GM12874 (cell line): ENCODE data around the gene TTC28.

Source experiments
- TF ChIP-seq, protein P1 (sequence below): IDR thresholded peaks from 2 replicates; pipeline ENCODE4 v1.5.1; 2011; ENCODE audit warnings: low read depth, mild to moderate bottlenecking, control low read depth, low read length, moderate library complexity; ENCODE audit not compliant: insufficient read depth

The TTC28 gene

DNA sequence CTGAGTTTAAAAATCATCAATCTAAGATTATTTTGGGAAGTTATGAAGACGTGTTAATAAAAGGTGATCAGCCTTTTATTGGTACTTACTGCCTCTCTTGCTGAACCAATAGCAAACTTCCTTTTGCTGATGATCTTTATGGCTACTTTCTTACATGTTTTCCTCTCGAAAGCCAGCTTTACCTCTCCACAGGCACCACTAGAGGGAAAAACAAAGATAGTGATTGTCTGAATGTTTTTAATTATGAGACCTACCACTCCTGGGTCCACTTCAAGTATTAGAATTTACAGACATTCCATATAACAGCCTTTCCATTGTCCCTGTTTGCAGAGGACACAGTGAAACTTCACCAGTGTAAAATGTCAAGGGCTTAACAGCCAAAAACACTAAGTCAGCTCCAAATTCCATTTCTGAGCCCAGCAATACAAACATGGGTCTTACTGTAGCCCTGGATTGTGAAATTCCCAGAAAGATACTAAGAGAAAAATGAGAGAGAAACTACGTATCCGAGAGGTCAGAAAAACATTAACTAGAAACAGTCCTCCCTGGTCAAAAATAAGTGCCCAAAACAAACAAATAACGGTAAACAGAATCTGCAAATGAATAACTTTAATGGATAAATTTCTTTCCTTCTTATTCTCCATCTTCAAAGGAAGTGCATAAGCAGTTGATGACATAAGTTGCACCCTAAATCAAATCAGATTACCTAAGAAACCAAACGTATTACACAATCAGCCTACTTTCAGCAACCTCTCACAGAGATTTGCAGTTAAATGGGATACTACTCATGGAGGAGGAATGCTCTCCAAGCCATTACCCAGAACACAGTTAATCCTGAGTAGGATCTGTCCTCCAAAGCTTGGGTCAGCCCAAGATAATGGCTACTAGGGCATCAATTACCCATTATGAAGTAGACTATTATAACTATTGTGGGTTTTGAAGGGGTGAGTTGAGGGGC is 32.5 kb upstream of the TTC28 start:
- TF ChIP-seq, protein P1, sequence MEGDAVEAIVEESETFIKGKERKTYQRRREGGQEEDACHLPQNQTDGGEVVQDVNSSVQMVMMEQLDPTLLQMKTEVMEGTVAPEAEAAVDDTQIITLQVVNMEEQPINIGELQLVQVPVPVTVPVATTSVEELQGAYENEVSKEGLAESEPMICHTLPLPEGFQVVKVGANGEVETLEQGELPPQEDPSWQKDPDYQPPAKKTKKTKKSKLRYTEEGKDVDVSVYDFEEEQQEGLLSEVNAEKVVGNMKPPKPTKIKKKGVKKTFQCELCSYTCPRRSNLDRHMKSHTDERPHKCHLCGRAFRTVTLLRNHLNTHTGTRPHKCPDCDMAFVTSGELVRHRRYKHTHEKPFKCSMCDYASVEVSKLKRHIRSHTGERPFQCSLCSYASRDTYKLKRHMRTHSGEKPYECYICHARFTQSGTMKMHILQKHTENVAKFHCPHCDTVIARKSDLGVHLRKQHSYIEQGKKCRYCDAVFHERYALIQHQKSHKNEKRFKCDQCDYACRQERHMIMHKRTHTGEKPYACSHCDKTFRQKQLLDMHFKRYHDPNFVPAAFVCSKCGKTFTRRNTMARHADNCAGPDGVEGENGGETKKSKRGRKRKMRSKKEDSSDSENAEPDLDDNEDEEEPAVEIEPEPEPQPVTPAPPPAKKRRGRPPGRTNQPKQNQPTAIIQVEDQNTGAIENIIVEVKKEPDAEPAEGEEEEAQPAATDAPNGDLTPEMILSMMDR, result no peak

DNA sequence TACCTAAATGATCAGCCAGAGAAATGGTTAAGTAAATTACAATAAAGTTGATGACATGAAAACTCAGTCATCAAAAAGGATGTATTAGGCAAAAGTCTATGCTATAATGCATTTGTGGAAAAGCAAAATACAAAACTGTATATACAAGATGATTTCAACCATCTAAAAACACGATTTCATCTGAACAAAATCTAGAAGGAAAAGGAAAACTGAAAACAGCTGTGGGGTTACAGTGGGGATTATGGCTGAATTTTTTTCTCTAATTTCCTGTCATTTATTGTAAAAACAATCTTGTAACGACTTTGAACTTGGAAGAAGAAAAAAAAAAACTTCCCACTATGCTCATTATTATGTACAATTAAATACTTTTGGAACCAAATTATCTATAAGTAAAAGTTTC is 31.7 kb upstream of the TTC28 start:
- TF ChIP-seq, protein P1, result no peak

DNA sequence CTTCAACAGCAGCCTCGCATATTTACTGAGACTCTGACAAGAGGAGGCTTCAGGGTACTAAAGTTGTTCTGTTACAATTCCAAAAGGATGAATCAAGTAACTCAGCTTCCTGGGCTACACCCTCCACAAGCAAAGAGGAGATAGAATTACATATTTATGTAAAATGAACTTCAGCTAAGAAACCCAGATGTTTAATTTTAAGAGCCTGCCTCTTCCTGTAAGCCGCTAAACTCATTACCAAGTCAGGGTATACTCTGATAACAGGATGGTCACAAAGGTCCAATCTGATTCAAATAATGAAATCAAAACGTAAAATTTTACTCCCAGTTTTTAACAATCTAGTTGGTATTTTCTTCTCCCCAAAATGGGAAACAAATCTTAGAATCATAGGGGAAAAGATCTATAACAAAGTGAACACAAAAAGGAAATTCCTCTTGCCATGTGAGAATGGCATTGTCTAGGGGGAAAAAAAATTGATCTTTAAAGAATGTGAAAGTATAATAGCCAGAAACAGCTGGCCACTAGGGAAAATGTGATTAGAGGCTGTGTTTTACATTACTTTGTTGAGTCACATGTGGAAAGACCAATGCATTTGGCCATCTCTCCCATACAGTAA is 31.0 kb upstream of the TTC28 start:
- TF ChIP-seq, protein P1, result no peak

DNA sequence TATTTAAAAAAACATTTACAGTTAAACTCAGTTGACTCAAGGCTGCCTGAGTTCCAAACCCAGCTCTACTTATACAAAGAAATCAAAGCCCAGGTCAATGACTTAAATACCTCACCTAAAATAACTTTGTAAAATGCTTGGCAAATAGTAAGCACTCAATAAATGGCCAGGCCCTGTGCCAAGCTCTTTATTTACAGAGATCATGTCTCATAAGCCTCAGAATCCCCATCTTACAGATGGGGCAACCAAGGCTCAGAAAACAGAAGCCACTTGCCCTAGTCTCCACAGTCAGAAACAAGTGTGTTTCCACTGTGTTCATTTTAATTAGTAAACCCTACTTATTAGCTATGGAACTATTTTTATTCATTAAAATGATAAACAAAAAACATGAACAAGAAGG is 30.5 kb upstream of the TTC28 start:
- TF ChIP-seq, protein P1, result no peak

DNA sequence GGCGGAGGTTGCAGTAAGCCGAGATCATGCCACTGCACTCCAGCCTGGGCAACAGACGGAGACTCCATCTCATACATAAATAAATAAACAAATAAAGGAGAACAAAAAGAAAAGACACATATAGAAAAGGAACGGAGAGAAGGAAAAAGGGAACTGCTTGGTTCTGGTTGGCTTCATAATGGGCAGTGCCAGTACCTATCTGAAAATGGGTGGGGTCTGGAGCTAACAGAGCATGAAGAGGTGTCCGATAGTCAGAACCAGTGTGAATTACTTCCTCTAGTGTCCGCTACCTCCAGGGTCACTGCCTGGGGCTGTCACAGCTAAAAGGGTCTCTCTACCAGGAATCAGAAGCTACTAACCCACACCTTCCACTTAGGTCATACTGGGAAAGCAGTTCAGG is 27.2 kb upstream of the TTC28 start:
- TF ChIP-seq, protein P1, result no peak

DNA sequence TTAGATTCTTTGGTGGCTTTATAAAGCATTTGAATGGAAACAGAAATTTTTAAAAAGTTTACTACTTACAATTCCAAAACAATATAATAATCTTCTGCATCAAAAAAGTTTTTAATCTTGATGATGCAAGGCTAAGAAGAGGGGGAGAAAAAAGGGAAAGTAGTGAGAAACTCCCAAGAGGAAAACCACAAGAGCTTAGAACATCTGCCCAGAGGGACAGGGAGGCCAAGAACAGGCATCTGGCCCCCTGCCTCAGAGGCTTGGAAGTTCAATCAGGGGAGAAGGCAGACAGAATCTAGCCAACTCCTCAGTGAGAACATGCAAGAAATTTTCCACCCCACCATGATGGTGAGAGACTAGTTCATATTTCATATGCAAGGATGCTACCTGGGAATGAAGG is 23.8 kb upstream of the TTC28 start:
- TF ChIP-seq, protein P1, result no peak

DNA sequence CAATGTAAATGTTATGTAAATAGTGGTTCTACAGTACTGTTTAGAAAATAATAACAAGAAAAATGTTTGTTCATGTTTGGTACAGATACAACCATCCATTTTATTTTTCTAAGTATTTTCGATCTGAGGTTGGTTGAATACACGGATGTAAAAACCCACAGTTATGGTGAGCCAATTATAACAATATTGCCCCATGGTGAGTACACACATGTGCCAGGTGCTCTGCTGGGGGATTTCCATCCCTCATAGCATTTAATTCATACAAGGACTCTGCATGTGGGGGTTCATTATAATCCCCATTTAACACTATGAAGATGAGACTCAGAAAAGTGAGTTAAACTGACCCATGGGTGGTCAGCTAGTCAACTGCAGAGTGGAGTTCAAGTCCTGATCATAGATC is 23.3 kb upstream of the TTC28 start:
- TF ChIP-seq, protein P1, result no peak
